Ureter (tissue), 1 donor: ENCODE measurements around the gene HS3ST5. TPM values are rescaled to one million over a fixed set of nuclear protein-coding genes. Genes with fewer than 3 reads are reported as not detected.

Experiments
- DNase-seq: peaks from one replicate; pipeline ENCODE4 v3.0.0-alpha.2; 2020; ENCODE audit warnings: low spot score
- total RNA-seq: library from RNA; stranded (reverse); gene quantifications from one replicate; pipeline ENCODE4 v1.2.4, GENCODE V29; 2023
- donor health status: DM: yes; HTN: yes; CAD: no.

Gene HS3ST5
- total RNA-seq, 1 donor from 2014 or later, result 3.2 TPM

GRCh38 chr6:114195027-114195365, 147.8 kb downstream of the HS3ST5 start:
- DNase-seq, result no peak

- DNase-seq, result no peak
Observed at GRCh38 chr6:114194362-114195026, 148.3 kb downstream of the HS3ST5 start.

- no peak for DNase-seq
Observed at GRCh38 chr6:114187563-114187962, 155.3 kb downstream of the HS3ST5 start.

GRCh38 chr6:114181664-114182063, 161.2 kb downstream of the HS3ST5 start:
- no peak for DNase-seq

- no peak for DNase-seq
Observed at GRCh38 chr6:114179411-114179810, 163.4 kb downstream of the HS3ST5 start.

GRCh38 chr6:114176726-114177125, 166.1 kb downstream of the HS3ST5 start:
- no peak for DNase-seq

- DNase-seq, result no peak
Observed at GRCh38 chr6:114172576-114173260, 170.1 kb downstream of the HS3ST5 start.

DNA sequence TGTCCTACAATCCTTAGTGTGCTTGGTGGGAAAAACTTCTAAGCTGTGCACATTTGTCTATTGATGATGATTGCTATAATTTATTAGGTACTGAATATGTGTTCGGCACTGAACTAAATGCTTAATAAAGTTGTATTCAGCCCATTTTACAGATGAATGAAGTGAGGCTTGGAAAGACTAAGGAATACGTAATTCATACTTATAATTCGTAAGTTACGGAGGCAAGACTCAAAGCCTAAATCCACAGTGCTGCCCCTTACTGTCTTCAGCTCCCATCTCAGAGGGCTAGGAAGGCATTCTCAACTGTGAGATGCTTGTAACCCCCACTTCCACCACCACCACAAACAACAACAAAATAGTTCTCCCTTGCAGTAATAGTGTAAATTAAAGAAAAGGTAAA, 171.3 kb downstream of the HS3ST5 start:
- DNase-seq, result no peak

- DNase-seq, result no peak
Observed at GRCh38 chr6:114170958-114171387, 171.8 kb downstream of the HS3ST5 start.

DNA sequence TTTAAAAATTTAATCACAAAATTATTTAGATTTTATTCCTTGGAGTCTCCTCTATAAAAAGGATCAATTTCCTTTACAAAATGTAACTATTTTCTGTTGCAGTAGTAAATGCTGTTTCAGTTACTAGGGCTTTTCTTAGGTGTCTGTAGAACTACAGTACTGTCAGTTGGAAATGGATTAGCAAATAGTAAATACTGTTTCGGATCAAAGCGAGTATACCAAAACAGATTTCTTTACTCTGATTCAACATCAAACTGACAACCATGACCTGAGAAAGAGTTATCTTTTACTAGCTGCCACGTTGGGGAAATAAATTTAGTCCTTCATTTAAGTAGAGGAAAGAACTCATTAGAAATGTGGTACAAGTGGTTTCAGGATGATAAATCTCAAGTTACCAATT, 172.5 kb downstream of the HS3ST5 start:
- DNase-seq, result no peak

- no peak for DNase-seq
Observed at GRCh38 chr6:114169763-114170162, 173.1 kb downstream of the HS3ST5 start.

GRCh38 chr6:114167583-114168576, 174.9 kb downstream of the HS3ST5 start:
- no peak for DNase-seq

DNA sequence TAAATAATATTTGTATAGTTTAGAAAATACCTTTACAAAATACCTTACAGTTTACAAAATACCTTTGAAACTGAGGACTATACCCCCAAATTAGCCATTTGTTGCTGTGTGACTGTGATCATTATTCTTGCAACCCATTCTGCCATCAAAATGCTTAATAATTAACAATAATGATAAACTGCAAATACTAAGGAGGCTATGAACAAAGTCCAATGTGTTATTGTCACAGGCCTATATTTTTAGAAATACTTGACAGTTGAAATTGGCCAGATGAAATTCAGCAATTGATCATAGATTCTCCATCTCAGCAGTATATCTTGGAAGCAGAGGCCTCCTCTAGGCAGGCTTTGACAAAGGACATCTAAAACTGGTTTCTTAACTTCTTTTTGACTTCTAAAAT, 178.6 kb downstream of the HS3ST5 start:
- no peak for DNase-seq

- DNase-seq, result no peak
Observed at GRCh38 chr6:114162691-114163347, 180.0 kb downstream of the HS3ST5 start.

GRCh38 chr6:114160881-114161280, 181.9 kb downstream of the HS3ST5 start:
- no peak for DNase-seq

DNA sequence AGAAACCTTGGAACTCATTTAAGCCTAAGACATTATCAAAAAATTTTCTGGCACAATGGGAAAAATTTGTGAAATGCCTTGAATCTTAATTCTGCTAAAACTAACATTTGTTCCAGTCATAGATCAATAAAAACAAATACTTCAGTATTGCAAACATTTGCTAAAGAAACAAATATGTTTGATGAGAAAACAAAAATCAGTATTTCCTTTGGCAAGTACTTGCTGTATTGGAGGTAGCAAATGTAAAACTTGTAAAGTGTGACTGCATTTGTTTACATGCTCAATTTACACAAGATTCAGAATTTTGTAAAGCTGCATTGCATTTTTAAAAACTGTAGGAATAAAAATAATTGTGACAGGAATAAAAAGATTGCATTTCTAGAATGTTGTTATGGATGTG, 183.1 kb downstream of the HS3ST5 start:
- DNase-seq, result no peak

DNA sequence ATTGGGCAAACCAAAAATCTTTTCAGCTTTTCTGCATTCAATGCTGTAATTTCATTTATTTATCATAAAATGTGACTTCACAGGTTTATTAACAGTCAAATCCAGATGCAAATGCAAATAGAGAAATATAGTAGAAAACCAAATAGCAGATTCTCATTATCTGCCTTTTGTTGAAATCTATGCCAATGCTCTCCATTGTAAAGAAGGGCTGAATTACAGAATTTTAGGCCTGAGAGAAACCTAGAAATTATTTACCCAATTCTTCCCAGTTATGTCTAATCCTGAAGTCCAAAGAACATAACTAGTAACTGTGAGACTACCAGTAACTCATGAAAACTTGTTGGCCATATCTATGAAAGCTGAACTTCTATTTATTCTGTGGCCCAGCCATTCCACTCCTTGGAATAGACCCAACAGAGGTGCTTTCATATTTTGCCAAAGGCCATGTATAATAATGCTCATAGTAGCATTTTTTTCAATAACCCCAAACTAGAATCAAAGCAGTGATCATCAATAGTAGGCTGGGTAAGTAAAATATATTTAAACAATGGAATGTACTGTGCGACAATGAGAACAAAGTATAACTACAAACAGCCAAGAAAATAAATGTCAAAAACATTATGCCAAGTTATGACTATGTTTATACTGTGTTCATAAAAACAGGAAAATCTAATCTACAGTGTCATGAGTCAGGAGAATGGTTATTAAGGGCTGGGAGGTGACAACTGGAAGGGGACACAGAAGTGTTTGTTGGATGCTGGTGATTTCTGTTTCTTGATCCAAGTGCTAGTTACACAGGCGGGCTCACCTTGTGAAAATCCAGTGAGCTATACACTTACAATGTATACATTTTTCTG, 183.8 kb downstream of the HS3ST5 start:
- DNase-seq, result no peak

DNA sequence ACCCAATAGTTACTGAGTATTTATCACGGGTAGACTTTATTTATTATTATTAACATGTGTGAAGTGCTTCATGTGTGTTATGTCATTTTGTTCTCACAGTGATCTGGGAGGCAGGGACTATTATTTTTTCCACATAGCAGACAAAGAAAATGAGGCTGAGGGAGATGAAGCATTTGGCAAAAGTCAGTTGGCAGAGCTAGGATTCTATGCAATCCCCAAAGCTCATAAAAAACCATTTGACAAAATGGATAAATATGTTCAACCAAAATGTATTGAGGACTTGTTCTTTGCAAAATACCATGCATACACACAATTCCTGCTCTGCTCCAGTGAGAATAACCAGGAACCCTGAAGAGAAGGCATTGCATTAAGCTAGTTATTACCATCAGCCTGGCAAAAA, 184.4 kb downstream of the HS3ST5 start:
- no peak for DNase-seq

DNA sequence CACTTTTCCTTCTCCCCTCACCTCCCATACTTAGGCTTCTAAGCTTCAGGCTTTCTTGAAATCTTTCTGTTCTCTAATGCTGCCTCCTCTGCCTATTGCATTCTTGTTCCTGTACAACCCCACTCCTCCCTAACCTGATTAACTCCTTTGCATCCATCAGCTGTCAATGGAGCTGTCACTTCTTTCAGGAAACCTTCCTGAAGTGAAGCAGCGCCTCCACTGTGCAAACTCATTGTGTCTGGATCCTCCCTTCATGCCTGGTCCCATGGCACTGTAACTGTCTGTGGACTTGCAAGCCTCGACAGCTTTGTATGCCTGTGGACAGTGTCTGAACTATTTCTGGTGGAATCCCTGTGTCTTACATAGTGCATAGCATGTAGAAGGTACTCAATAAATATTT, 185.0 kb downstream of the HS3ST5 start:
- no peak for DNase-seq

DNA sequence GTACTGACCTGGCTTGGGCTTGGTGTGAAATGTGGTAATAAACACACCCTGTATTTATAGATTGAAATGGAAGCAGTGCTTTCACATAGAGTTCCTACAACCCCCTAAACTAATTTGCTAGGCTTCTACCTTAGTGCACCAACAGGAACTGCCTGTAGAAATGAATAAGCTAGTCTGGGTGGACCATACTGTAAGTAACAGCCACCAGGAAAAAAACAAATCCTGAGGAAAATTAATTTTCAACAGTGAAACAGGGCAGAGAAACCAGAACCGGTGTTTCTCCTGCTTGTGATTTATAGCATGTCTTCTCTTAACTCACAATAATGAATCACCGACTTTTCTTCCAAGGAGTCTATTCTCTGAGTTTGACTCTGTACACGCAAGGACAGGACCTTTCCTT, 187.1 kb downstream of the HS3ST5 start:
- no peak for DNase-seq

DNA sequence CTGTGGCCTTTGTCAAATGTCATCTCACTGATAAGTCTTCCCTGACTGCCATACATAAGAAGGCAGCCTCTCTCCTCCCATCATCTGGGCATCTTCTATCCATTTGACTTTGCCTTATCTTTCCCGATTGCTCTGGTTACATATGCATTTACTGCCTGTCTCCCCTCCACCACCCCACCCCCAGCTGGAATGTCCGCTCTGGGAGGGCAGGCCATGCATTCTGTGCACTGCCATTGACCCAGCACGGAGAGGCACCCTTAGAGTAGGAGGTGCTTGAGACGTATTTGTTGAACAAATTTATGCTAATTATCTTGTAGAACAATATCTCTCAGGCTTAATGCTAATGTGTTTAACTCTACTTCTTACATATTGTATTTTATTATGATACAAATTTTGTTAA, 188.0 kb downstream of the HS3ST5 start:
- no peak for DNase-seq
